Right renal pelvis (tissue), 4 donors: ENCODE results near the gene ZNF518B. TPM values are rescaled to one million over a fixed set of nuclear protein-coding genes. Genes with fewer than 3 reads are reported as not detected.
"Not testable (repeated sequence)": the region's sequence is repeated elsewhere in the genome, so short reads cannot be mapped to it uniquely, and the experiment has no call there.

Experiments used
- DNase-seq, 4 donors: peaks; one replicate each; pipeline ENCODE4 v3.0.0-alpha.2; 2013; ENCODE audit warnings: low read depth in 4 of 4, low spot score in 3 of 4, missing footprints in 1 of 4
- polyA plus RNA-seq, 4 donors: library from polyadenylated mRNA; unstranded; fragments of 120-200 nt; gene quantifications; one replicate each; pipeline ENCODE4 v1.2.1, GENCODE V29; 2013; ENCODE audit not compliant: insufficient read length in 4 of 4

ZNF518B gene
- polyA plus RNA-seq, 4 donors, result 25.9 to 34.8 (median 32.4) TPM

GRCh38 chr4:10456595-10457254 is 501 bp downstream of the ZNF518B start:
- DNase-seq, result peak; percentile 32 to 44 (median 34)

- DNase-seq, result no peak
These were observed 999 bp downstream of the ZNF518B start for GRCh38 chr4:10456260-10456594.

- DNase-seq, result no peak
These were observed 2.1 kb downstream of the ZNF518B start for GRCh38 chr4:10455133-10455532.

- no peak for DNase-seq
These were observed 2.5 kb downstream of the ZNF518B start for GRCh38 chr4:10454726-10455125.

- no peak for DNase-seq
These were observed 3.1 kb downstream of the ZNF518B start for GRCh38 chr4:10454121-10454520.

- no peak for DNase-seq
These were observed 8.2 kb downstream of the ZNF518B start for GRCh38 chr4:10448991-10449390.

GRCh38 chr4:10442976-10443375 is 14.2 kb downstream of the ZNF518B start:
- no peak for DNase-seq

GRCh38 chr4:10441512-10441911 is 15.7 kb downstream of the ZNF518B start:
- DNase-seq, result no peak

GRCh38 chr4:10438924-10439323 is 18.3 kb downstream of the ZNF518B start:
- DNase-seq, result no peak

GRCh38 chr4:10437735-10438134 is 19.5 kb downstream of the ZNF518B start:
- no peak for DNase-seq

- not testable (repeated sequence) for DNase-seq
These were observed 29.5 kb downstream of the ZNF518B start for GRCh38 chr4:10427680-10428079.

- DNase-seq, result no peak
These were observed 35.7 kb downstream of the ZNF518B start for GRCh38 chr4:10421344-10422055.

- DNase-seq, result no peak
These were observed 39.5 kb downstream of the ZNF518B start for GRCh38 chr4:10417740-10418139.

- no peak for DNase-seq
These were observed 40.8 kb downstream of the ZNF518B start for GRCh38 chr4:10416441-10416840.

GRCh38 chr4:10413177-10413576 is 44.0 kb downstream of the ZNF518B start:
- DNase-seq, result no peak

- DNase-seq, result no peak
These were observed 51.6 kb downstream of the ZNF518B start for GRCh38 chr4:10405672-10406071.

- DNase-seq, result peak in 2 of 4 donors; percentile 28 to 36
These were observed 53.4 kb downstream of the ZNF518B start for GRCh38 chr4:10403633-10404445.

GRCh38 chr4:10395971-10396580 is 61.1 kb downstream of the ZNF518B start:
- no peak for DNase-seq
